Measurements from ENCODE around the gene RTTN.

DNA sequence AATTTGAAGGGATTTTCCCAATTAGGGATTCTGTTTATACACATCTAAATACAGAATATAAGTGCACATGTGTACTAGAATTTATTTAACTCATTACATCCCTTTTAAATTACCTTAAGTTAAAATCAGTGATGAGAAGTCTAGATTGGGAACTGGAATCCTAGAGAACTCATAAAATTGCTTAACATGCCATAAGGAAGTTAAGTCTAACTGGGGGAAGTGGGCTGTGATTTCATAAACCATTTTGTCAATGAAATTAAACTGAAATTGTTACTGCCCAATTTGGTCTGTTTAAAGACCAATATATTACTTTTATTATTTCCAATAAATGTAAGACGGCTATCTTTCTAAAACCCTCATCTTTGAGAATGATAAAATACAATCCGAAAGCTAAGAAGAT is 185.5 kb downstream of the RTTN start:
- TF ChIP-seq, protein P1, sequence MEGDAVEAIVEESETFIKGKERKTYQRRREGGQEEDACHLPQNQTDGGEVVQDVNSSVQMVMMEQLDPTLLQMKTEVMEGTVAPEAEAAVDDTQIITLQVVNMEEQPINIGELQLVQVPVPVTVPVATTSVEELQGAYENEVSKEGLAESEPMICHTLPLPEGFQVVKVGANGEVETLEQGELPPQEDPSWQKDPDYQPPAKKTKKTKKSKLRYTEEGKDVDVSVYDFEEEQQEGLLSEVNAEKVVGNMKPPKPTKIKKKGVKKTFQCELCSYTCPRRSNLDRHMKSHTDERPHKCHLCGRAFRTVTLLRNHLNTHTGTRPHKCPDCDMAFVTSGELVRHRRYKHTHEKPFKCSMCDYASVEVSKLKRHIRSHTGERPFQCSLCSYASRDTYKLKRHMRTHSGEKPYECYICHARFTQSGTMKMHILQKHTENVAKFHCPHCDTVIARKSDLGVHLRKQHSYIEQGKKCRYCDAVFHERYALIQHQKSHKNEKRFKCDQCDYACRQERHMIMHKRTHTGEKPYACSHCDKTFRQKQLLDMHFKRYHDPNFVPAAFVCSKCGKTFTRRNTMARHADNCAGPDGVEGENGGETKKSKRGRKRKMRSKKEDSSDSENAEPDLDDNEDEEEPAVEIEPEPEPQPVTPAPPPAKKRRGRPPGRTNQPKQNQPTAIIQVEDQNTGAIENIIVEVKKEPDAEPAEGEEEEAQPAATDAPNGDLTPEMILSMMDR (IDR thresholded peaks at IDR 0.05; ENCODE audit: borderline replicate concordance, extremely low read depth, low read length, poor library complexity, severe bottlenecking) = no peak
- TF ChIP-seq EZH2 (IDR thresholded peaks at IDR 0.05; ENCODE audit: borderline replicate concordance, low read depth, low read length, severe bottlenecking) = no peak
